OCI-LY1 (cell line): ENCODE measurements around the gene NAGK.

Experiments
- CTCF ChIP-seq: fragments of 200-600 bp; sonication (generic), shearing (Covaris generic); IDR thresholded peaks from 2 replicates; pipeline ENCODE4 v1.5.1; 2017; ENCODE audit warnings: mild to moderate bottlenecking, antibody characterized with exemption, low read length, moderate library complexity, mixed read lengths
- EZH2 ChIP-seq: fragments of 200-600 bp; sonication (generic), shearing (Covaris generic); IDR thresholded peaks from 2 replicates; pipeline ENCODE4 v1.8.0; 2017; ENCODE audit warnings: borderline replicate concordance, mixed run types, mild to moderate bottlenecking, antibody characterized with exemption, low read length, moderate library complexity, mixed read lengths

GRCh38 chr2:71125506-71126294, 57.3 kb downstream of the NAGK start:
- TF ChIP-seq CTCF (no peak), EZH2 (no peak)
